Endothelial cell of umbilical vein (primary cell): ENCODE measurements around the gene TRAF3IP1. TPM values are rescaled to one million over a fixed set of nuclear protein-coding genes. Genes with fewer than 3 reads are reported as not detected.

Experiments used
- BruUV-seq: library from RNA; stranded (reverse); fragments of 400-500 nt; replicated peaks from 2 replicates; lab custom pipeline; 2021; lab: Mats Ljungman, UMichigan
- CTCF ChIA-PET: fragments of 300-600, 350-600 bp; sonication (Branson Sonifier 250); formaldehyde crosslinking; loops from one replicate; lab custom pipeline; 2021; ENCODE audit warnings: antibody characterized with exemption, inconsistent platforms; lab: Charles Lee
- POLR2A ChIA-PET: fragments of 300-600, 350-600 bp; sonication (Branson Sonifier 250); formaldehyde crosslinking; loops from one replicate; lab custom pipeline; 2021; ENCODE audit warnings: antibody characterized with exemption, inconsistent platforms; lab: Charles Lee
- DNase-seq: peaks from one replicate; pipeline ENCODE4 v3.0.0-alpha.2; 2011; ENCODE audit warnings: low read depth, low spot score
- FAIRE-seq: peaks from 2 replicates; lab custom pipeline; 2011; peaks lifted over from hg19 to GRCh38; lab: Jason Lieb, UNC
- H2AFZ ChIP-seq: 2 replicates; pipeline ENCODE4 v1.6.0; 2012; ENCODE audit warnings: low read depth, low read length, control low read depth, inconsistent platforms
- H3K27ac ChIP-seq: 2 replicates; pipeline ENCODE4 v1.5.1; 2011; ENCODE audit warnings: low read depth, mild to moderate bottlenecking, control low read depth, low read length, moderate library complexity; ENCODE audit not compliant: insufficient read depth
- H3K27me3 ChIP-seq, 2 experiments: 2 replicates each; pipeline versions ENCODE4 v1.6.0 to v1.6.1; 2011; ENCODE audit warnings: low read length in 2 of 2, mixed read lengths in 1 of 2; ENCODE audit not compliant: control insufficient read depth in 2 of 2, insufficient read depth in 2 of 2
- H3K36me3 ChIP-seq, 2 experiments: 2 replicates in 1 of 2; 3 replicates in 1 of 2; pipeline ENCODE4 v1.5.1; 2011; ENCODE audit warnings: low read length in 2 of 2, mild to moderate bottlenecking in 1 of 2, moderate library complexity in 1 of 2; ENCODE audit not compliant: control insufficient read depth in 2 of 2, insufficient read depth in 2 of 2; ENCODE audit errors: extremely low read depth in 1 of 2
- H3K4me1 ChIP-seq: 3 replicates; pipeline ENCODE4 v1.5.1; 2011; ENCODE audit warnings: mild to moderate bottlenecking, low read length; ENCODE audit not compliant: control insufficient read depth, insufficient read depth; ENCODE audit errors: extremely low read depth
- H3K4me2 ChIP-seq: 2 replicates; pipeline ENCODE4 v1.6.1; 2011; ENCODE audit warnings: low read length, control low read depth, mixed read lengths; ENCODE audit not compliant: insufficient read depth
- H3K4me3 ChIP-seq, 3 experiments: fragments of 200-600 bp in 1 of 3; sonication (generic), shearing (Covaris generic) in 1 of 3; replicated peaks in 1 of 3; 2 replicates each; pipeline ENCODE4 v1.5.1; 2011 to 2016; ENCODE audit warnings: control low read depth in 3 of 3, low read length in 3 of 3, mild to moderate bottlenecking in 2 of 3, inconsistent platforms in 1 of 3, low read depth in 1 of 3, moderate library complexity in 1 of 3; ENCODE audit not compliant: insufficient read depth in 1 of 3
- H3K79me2 ChIP-seq: 2 replicates; pipeline ENCODE4 v1.6.0; 2012; ENCODE audit warnings: low read length, inconsistent platforms; ENCODE audit not compliant: control insufficient read depth, insufficient read depth
- H3K9ac ChIP-seq: replicated peaks from 2 replicates; pipeline ENCODE3; 2011; ENCODE audit warnings: low read length, control low read depth; ENCODE audit not compliant: insufficient read depth; ENCODE audit errors: extremely low read depth
- H3K9me1 ChIP-seq: replicated peaks from 3 replicates; pipeline ENCODE4 v1.6.0; 2011; ENCODE audit warnings: mild to moderate bottlenecking, low read length; ENCODE audit not compliant: control insufficient read depth, insufficient read depth; ENCODE audit errors: extremely low read depth
- H3K9me3 ChIP-seq: replicated peaks from 2 replicates; pipeline ENCODE4 v1.5.1; 2012; ENCODE audit warnings: low read length, inconsistent platforms; ENCODE audit not compliant: control insufficient read depth, insufficient read depth
- H4K20me1 ChIP-seq: replicated peaks from 2 replicates; pipeline ENCODE3; 2011; ENCODE audit warnings: mild to moderate bottlenecking, low read length; ENCODE audit not compliant: control insufficient read depth, insufficient read depth; ENCODE audit errors: extremely low read depth
- EZH2 ChIP-seq: IDR thresholded peaks from 2 replicates; pipeline ENCODE4 v1.6.1; 2012; ENCODE audit warnings: borderline replicate concordance, low read depth, mild to moderate bottlenecking, moderate library complexity, low read length, inconsistent platforms; ENCODE audit not compliant: severe bottlenecking
- FOS ChIP-seq: IDR thresholded peaks from 2 replicates; pipeline ENCODE4 v1.6.1; 2011; ENCODE audit warnings: mild to moderate bottlenecking, low read length, moderate library complexity, borderline replicate concordance; ENCODE audit not compliant: insufficient read depth
- GATA2 ChIP-seq: IDR thresholded peaks from 2 replicates; pipeline ENCODE4 v1.7.0; 2011; ENCODE audit warnings: low read depth, mild to moderate bottlenecking, moderate library complexity, mixed read lengths, low read length; ENCODE audit not compliant: insufficient read length, insufficient read depth
- JUN ChIP-seq: IDR thresholded peaks from 2 replicates; pipeline ENCODE4 v1.6.1; 2011; ENCODE audit warnings: borderline replicate concordance, low read depth; ENCODE audit not compliant: insufficient read length, insufficient read depth
- MYC ChIP-seq: IDR thresholded peaks from one replicate; pipeline ENCODE4 v1.6.1; 2011; ENCODE audit warnings: mild to moderate bottlenecking, low read depth, low read length
- POLR2A ChIP-seq: IDR thresholded peaks from 2 replicates; pipeline ENCODE4 v1.6.1; 2012; ENCODE audit warnings: low read depth, mild to moderate bottlenecking, control low read depth, low read length
- POLR2AphosphoS5 ChIP-seq: IDR thresholded peaks from 2 replicates; pipeline ENCODE4 v1.6.1; 2012; ENCODE audit warnings: low read depth, mild to moderate bottlenecking, control low read depth, low read length, moderate library complexity; ENCODE audit not compliant: insufficient read depth
- dilution Hi-C: fragments of 300-500 bp; cut with MboI; formaldehyde crosslinking; loops from one replicate; pipeline ENCODE4 v1.15.0; 2019; ENCODE audit warnings: low sequenced_read_pairs; ENCODE audit not compliant: extremely low pct_ligation_motif_present
- intact Hi-C: fragments of 100-400 bp; cut with micrococcal nuclease; formaldehyde crosslinking; loops from one replicate; pipeline ENCODE4 v1.10.0; 2022
- polyA plus RNA-seq, 4 experiments: library from polyadenylated mRNA; depleted of rRNA in 3 of 4; stranded (reverse) in 3 of 4; unstranded in 1 of 4; fragments of >200 nt; gene quantifications; 2 replicates each; pipeline versions ENCODE4 v1.2.1 to v1.2.3, GENCODE V29; 2011 to 2012; ENCODE audit warnings: missing spikeins in 1 of 4
- total RNA-seq: library from RNA; stranded (reverse); gene quantifications from 2 replicates; pipeline ENCODE4 v1.2.3, GENCODE V29; 2021
- TF ChIP-seq, protein P1 (sequence below): IDR thresholded peaks from 2 replicates; pipeline ENCODE4 v1.6.1; 2011; ENCODE audit not compliant: insufficient read depth, insufficient read length
- TF ChIP-seq, protein P2 (sequence below), 2 donors: IDR thresholded peaks; 1 replicate in 1 of 2; 2 replicates in 1 of 2; pipeline ENCODE4 v1.5.1; 2011; ENCODE audit warnings: low read length in 2 of 2, mild to moderate bottlenecking in 2 of 2, moderate library complexity in 2 of 2, control low read depth in 1 of 2, inconsistent platforms in 1 of 2, low read depth in 1 of 2; ENCODE audit not compliant: insufficient read depth in 1 of 2; ENCODE audit errors: extremely low read depth in 1 of 2

TRAF3IP1 gene
- total and polyA plus RNA-seq, 2 donors (not counting 3 experiments of a cell fraction or from before 2014, with no cell fraction given): 3.4 to 15.9 TPM

DNA sequence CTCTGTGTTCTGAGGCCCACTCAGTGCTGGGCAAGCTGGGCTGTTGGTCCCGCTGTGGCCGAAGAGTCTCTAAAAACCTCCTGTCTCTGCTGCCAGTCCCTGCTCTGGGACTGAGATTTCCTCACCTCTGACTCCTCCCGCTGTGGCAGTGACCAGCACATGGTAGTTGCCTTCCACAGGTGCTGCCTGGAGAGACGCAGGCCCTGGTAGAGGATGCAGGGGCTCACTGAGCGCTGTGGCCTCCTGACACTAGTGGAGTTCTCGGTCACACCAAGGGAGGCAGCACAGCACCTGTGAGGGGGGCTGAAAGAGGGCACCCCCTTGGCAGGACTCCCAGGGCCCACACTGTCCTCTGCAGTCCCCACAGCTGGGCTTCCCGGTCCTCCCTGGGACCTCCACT is 102.6 kb downstream of the TRAF3IP1 start:
- H3K9me3 ChIP-seq: no peaks in the 10 kb centered on the region
- H2AFZ ChIP-seq: no peak overlapping the region
- no peak overlapping the region for H3K27ac ChIP-seq
- peaks cover 18% of the 10 kb centered on the region for H3K4me1 ChIP-seq
- dilution Hi-C loops: no loop called here
- H3K9me1 ChIP-seq: no peaks in the 10 kb centered on the region
- no peak overlapping the region for H3K4me2 ChIP-seq
- no peak overlapping the region for H3K4me3 ChIP-seq
- CTCF ChIA-PET: interaction anchor here (1.9 kb wide), 1 partner anchor 52 kb away, joined by 3 read pairs; no protein-coding TSS in a partner anchor
- intact Hi-C loops: loop anchor here (10.0 kb wide), 1 partner anchor 168 kb away; no protein-coding TSS in a partner anchor
- POLR2A ChIA-PET: no interaction called here
- peaks cover 8% of the 10 kb centered on the region for H3K79me2 ChIP-seq
- TF ChIP-seq FOS (no peak), JUN (no peak), EZH2 (no peak), POLR2A (no peak)
- TF ChIP-seq, protein P1, sequence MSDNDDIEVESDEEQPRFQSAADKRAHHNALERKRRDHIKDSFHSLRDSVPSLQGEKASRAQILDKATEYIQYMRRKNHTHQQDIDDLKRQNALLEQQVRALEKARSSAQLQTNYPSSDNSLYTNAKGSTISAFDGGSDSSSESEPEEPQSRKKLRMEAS: no peak
- H3K9ac ChIP-seq: no peak overlapping the region
- FAIRE-seq (no peak), DNase-seq (no peak)
- no peaks in the 10 kb centered on the region for H3K27me3 ChIP-seq
- H3K36me3 ChIP-seq: no peaks in the 10 kb centered on the region
- H4K20me1 ChIP-seq: no peaks in the 10 kb centered on the region
- no TSS peak for BruUV-seq

DNA sequence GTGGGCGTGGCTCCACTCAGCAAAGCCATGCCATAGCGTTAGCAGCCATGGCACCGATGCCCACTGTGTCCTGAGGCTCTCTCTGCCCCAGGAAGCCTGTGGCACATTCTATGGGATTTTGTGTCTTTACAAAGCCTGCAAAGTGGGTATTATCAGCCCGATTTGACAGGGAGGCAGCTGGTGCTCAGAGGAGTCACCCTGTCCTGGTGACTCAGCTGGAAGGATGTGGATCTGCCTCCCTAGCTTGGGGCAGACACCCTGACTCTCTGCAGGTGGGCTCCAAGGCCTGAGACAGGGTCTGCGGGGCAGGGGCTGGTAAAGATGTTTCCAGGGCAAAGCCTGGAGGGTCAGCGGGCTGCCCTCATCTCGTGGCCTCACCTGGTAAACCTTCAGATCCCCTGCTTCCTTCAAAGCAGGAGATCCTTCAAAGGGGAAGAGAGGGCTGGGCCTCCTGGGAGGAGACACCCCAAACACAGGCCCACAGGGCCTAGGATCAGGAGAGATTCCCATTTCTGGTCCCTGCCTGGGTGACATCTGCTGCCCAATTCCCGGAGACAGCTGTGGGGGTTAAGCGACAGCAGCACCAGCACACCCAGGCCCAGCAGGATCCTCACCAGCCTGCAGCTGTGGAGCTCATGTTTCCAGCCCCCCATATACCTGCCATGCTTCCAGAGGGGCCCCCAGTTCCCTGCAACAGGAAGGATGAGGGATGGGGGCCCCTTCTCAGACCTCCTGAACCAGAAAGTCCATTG is 103.4 kb downstream of the TRAF3IP1 start:
- Histone ChIP-seq H3K27me3 (no peaks in the 10 kb centered on the region), H3K9ac (no peak overlapping the region), H3K9me1 (no peaks in the 10 kb centered on the region), H3K4me1 (peaks cover 21% of the 10 kb centered on the region), H2AFZ (no peak overlapping the region), H3K4me3 (no peak overlapping the region), H3K36me3 (no peaks in the 10 kb centered on the region), H3K9me3 (no peaks in the 10 kb centered on the region), H3K27ac (no peak overlapping the region), H4K20me1 (no peaks in the 10 kb centered on the region), H3K4me2 (no peak overlapping the region), H3K79me2 (peaks cover 16% of the 10 kb centered on the region)
- TF ChIP-seq, protein P2, sequence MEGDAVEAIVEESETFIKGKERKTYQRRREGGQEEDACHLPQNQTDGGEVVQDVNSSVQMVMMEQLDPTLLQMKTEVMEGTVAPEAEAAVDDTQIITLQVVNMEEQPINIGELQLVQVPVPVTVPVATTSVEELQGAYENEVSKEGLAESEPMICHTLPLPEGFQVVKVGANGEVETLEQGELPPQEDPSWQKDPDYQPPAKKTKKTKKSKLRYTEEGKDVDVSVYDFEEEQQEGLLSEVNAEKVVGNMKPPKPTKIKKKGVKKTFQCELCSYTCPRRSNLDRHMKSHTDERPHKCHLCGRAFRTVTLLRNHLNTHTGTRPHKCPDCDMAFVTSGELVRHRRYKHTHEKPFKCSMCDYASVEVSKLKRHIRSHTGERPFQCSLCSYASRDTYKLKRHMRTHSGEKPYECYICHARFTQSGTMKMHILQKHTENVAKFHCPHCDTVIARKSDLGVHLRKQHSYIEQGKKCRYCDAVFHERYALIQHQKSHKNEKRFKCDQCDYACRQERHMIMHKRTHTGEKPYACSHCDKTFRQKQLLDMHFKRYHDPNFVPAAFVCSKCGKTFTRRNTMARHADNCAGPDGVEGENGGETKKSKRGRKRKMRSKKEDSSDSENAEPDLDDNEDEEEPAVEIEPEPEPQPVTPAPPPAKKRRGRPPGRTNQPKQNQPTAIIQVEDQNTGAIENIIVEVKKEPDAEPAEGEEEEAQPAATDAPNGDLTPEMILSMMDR (IDR thresholded peaks at IDR 0.05; ENCODE audit: extremely low read depth in 1 of 2, insufficient read depth in 1 of 2, low read depth in 1 of 2, low read length in 2 of 2): no peak
- TF ChIP-seq JUN (no peak), FOS (no peak), MYC (no peak), POLR2A (no peak), GATA2 (no peak), EZH2 (no peak), POLR2AphosphoS5 (no peak)
- TF ChIP-seq, protein P1: no peak
- DNase-seq (no peak), FAIRE-seq (no peak)
- no TSS peak for BruUV-seq
- intact Hi-C loops (loop anchor here (10.0 kb wide), 1 partner anchor 169 kb away; no protein-coding TSS in a partner anchor), dilution Hi-C loops (no loop called here)
- ChIA-PET POLR2A (interaction anchor here (0.6 kb wide), 1 partner anchor 221 kb away, joined by 4 read pairs; no protein-coding TSS in a partner anchor), CTCF (no interaction called here)
